Neural cell (in vitro differentiated cells): ENCODE data around the gene GNAS-AS1. TPM values are rescaled to one million over a fixed set of nuclear protein-coding genes. Genes with fewer than 3 reads are reported as not detected.

ENCODE experiments used
- H2AFZ ChIP-seq: fragments of 200-600, 300-800 bp; sonication (generic), shearing (Covaris generic); 2 replicates; pipeline ENCODE4 v1.6.0; 2014; ENCODE audit warnings: low read depth, mild to moderate bottlenecking, antibody characterized with exemption, low read length, moderate library complexity
- H3F3A ChIP-seq: fragments of 200-600 bp; shearing (Covaris generic); 2 replicates; pipeline ENCODE4 v1.6.1; 2016; ENCODE audit warnings: mild to moderate bottlenecking, moderate library complexity, mixed read lengths, antibody characterized with exemption, low read length; ENCODE audit not compliant: insufficient read depth, poor library complexity, severe bottlenecking
- H3K27ac ChIP-seq: fragments of 200-600, 300-800 bp; sonication (generic), shearing (Covaris generic); 2 replicates; pipeline ENCODE4 v1.5.1; 2014; ENCODE audit warnings: mild to moderate bottlenecking, low read length, moderate library complexity
- H3K27me3 ChIP-seq: fragments of 300-800, 200-600 bp; sonication (generic), shearing (Covaris generic); 2 replicates; pipeline ENCODE4 v1.6.0; 2014; ENCODE audit warnings: mild to moderate bottlenecking, low read depth, low read length, moderate library complexity; ENCODE audit not compliant: insufficient read depth
- H3K36me3 ChIP-seq: fragments of 300-800, 200-600 bp; sonication (generic), shearing (Covaris generic); 2 replicates; pipeline ENCODE4 v1.5.1; 2014; ENCODE audit warnings: mild to moderate bottlenecking, antibody characterized with exemption, low read length, moderate library complexity; ENCODE audit not compliant: insufficient read depth
- H3K4me2 ChIP-seq: fragments of 300-800, 200-600 bp; sonication (generic), shearing (Covaris generic); 2 replicates; pipeline ENCODE4 v1.6.0; 2014; ENCODE audit warnings: mild to moderate bottlenecking, low read length
- H3K4me3 ChIP-seq: fragments of 300-800, 200-600 bp; sonication (generic), shearing (Covaris generic); 2 replicates; pipeline ENCODE4 v1.5.1; 2014; ENCODE audit warnings: mild to moderate bottlenecking, low read length, moderate library complexity
- H3K79me2 ChIP-seq: fragments of 200-600 bp; shearing (Covaris generic); replicated peaks from 2 replicates; pipeline ENCODE4 v1.6.0; 2014; ENCODE audit warnings: mild to moderate bottlenecking, low read length, moderate library complexity; ENCODE audit not compliant: insufficient read depth
- H3K9ac ChIP-seq: fragments of 300-800, 200-600 bp; sonication (generic), shearing (Covaris generic); 2 replicates; pipeline ENCODE4 v1.6.1; 2016; ENCODE audit warnings: mild to moderate bottlenecking, low read length, mixed read lengths
- H3K9me2 ChIP-seq: fragments of 200-600 bp; shearing (Covaris generic); 2 replicates; pipeline ENCODE4 v1.6.1; 2016; ENCODE audit warnings: mild to moderate bottlenecking, low read length, mixed read lengths; ENCODE audit not compliant: insufficient read depth
- H3K9me3 ChIP-seq: fragments of 200-600, 300-800 bp; sonication (generic), shearing (Covaris generic); 2 replicates; pipeline ENCODE4 v1.6.1; 2016; ENCODE audit warnings: mild to moderate bottlenecking, mixed run types, low read length, moderate library complexity, mixed read lengths
- H4K20me1 ChIP-seq: fragments of 200-600 bp; shearing (Covaris generic); 2 replicates; pipeline ENCODE4 v1.6.1; 2016; ENCODE audit warnings: mild to moderate bottlenecking, mixed run types; ENCODE audit not compliant: insufficient read depth
- CTCF ChIP-seq: fragments of 450-650 bp; IDR thresholded peaks from 2 replicates; pipeline ENCODE4 v1.5.1; 2014; ENCODE audit warnings: antibody characterized with exemption, mild to moderate bottlenecking, moderate library complexity; ENCODE audit not compliant: poor library complexity, severe bottlenecking
- EP300 ChIP-seq: fragments of 450-650 bp; conservative IDR thresholded peaks from 2 replicates; pipeline ENCODE4 v1.6.1; 2014; ENCODE audit warnings: antibody characterized with exemption, mild to moderate bottlenecking, moderate library complexity; ENCODE audit not compliant: poor library complexity, severe bottlenecking
- EZH2 ChIP-seq: fragments of 200-600, 300-800 bp; shearing (Covaris generic), sonication (generic); IDR thresholded peaks from 2 replicates; pipeline ENCODE4 v1.6.1; 2014; ENCODE audit warnings: antibody characterized with exemption, low read length, borderline replicate concordance, mild to moderate bottlenecking; ENCODE audit not compliant: insufficient read depth, poor library complexity, severe bottlenecking
- MXI1 ChIP-seq: fragments of 450-650 bp; conservative IDR thresholded peaks from 2 replicates; pipeline ENCODE4 v1.6.1; 2014; ENCODE audit warnings: antibody characterized with exemption, mild to moderate bottlenecking; ENCODE audit not compliant: poor library complexity, severe bottlenecking
- POLR2AphosphoS5 ChIP-seq: IDR thresholded peaks from 2 replicates; pipeline ENCODE4 v1.6.1; 2012
- RAD21 ChIP-seq: fragments of 450-650 bp; conservative IDR thresholded peaks from 2 replicates; pipeline ENCODE4 v1.6.1; 2014; ENCODE audit warnings: antibody characterized with exemption, mild to moderate bottlenecking, moderate library complexity
- REST ChIP-seq: IDR thresholded peaks from 2 replicates; pipeline ENCODE4 v1.6.1; 2012; ENCODE audit warnings: borderline replicate concordance
- SMC3 ChIP-seq: fragments of 450-650 bp; conservative IDR thresholded peaks from 2 replicates; pipeline ENCODE4 v1.6.1; 2014; ENCODE audit warnings: antibody characterized with exemption, mild to moderate bottlenecking, moderate library complexity; ENCODE audit not compliant: poor library complexity
- TAF1 ChIP-seq: IDR thresholded peaks from 2 replicates; pipeline ENCODE4 v1.6.1; 2012; ENCODE audit warnings: low read depth
- polyA plus RNA-seq: library from polyadenylated mRNA; depleted of rRNA; stranded (reverse); fragments of >200 nt; gene quantifications from 2 replicates; pipeline ENCODE4 v1.2.3, GENCODE V29; 2014

Gene GNAS-AS1
- polyA plus RNA-seq, 1 donor from 2014 or later: not detected

DNA sequence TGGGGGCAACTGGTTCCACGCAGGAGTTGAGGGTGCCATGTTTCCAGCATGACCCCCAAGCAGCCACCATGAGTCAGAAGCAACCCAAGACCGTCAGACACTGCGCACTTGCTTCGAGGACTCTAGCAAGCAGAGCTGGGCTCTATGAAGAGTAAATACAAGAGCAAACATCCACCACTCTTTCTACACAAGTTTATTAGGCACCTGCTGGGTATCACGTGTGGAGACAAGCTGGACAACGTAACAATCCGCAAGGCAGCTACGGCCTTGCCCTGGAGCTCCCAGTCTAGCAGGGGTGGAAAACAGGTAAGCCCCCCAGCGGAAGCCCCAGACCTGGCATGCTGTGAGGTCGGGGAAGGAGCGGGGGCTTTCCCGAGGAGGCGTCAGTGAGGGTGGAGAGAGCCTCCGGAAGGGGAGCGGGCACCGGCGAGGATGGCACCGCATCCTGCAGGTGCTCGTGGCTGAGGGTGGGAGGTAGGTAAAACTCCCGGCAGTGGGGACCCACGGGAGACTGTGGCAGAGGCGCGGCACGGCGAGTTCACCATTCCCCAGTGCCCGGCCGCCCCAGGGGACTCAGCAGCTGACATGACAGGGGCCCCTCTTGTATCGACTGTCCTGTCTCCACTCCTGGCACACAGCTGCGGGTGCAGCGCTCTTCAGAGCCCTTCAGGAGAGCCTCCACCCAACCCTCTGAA is 33.6 kb downstream of the GNAS-AS1 start:
- H3K9ac ChIP-seq: no peak overlapping the region
- H3F3A ChIP-seq: no peaks in the 10 kb centered on the region
- H2AFZ ChIP-seq: no peak overlapping the region
- no peak overlapping the region for H3K4me3 ChIP-seq
- H3K27ac ChIP-seq: no peak overlapping the region
- no peaks in the 10 kb centered on the region for H3K9me3 ChIP-seq
- no peaks in the 10 kb centered on the region for H4K20me1 ChIP-seq
- no peak overlapping the region for H3K4me2 ChIP-seq
- TF ChIP-seq EZH2 (no peak), REST (no peak), POLR2AphosphoS5 (no peak), RAD21 (no peak), MXI1 (no peak), SMC3 (no peak), EP300 (no peak), TAF1 (no peak), CTCF (no peak)
- no peaks in the 10 kb centered on the region for H3K27me3 ChIP-seq
- no peaks in the 10 kb centered on the region for H3K36me3 ChIP-seq
- H3K79me2 ChIP-seq: no peaks in the 10 kb centered on the region
- no peaks in the 10 kb centered on the region for H3K9me2 ChIP-seq

DNA sequence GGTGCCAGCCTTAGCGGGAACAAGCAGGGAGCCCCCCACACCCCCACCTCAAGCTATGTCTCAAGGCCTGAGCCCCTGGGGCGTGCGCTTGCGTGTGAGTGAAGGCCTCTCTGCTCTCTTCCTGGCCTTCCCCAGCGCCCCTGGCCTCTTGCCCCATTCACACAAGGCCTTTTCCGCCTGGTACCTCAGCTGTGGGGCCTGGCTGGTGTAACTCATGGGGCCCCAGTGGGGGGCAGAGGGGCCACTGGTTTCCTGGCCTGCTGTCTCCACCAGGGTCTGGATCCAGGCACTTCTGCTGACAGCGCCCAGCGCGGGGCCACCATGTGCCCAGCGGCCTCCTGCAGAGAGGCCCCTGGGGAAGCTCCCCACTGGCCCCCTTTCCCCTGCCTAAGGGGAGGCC is 34.7 kb downstream of the GNAS-AS1 start:
- no peak overlapping the region for H3K27ac ChIP-seq
- no peak overlapping the region for H3K4me2 ChIP-seq
- H3K9ac ChIP-seq: no peak overlapping the region
- no peaks in the 10 kb centered on the region for H3F3A ChIP-seq
- H2AFZ ChIP-seq: no peak overlapping the region
- no peaks in the 10 kb centered on the region for H4K20me1 ChIP-seq
- no peaks in the 10 kb centered on the region for H3K79me2 ChIP-seq
- no peak overlapping the region for H3K4me3 ChIP-seq
- no peaks in the 10 kb centered on the region for H3K9me3 ChIP-seq
- no peaks in the 10 kb centered on the region for H3K9me2 ChIP-seq
- H3K36me3 ChIP-seq: no peaks in the 10 kb centered on the region
- TF ChIP-seq POLR2AphosphoS5: no peak
- no peaks in the 10 kb centered on the region for H3K27me3 ChIP-seq
